GM19238 (cell line): ENCODE results near the gene PRKAA1.
"Not testable (repeated sequence)": the region's sequence is repeated elsewhere in the genome, so short reads cannot be mapped to it uniquely, and the experiment has no call there.

Experiments
- DNase-seq: peaks from one replicate; pipeline ENCODE4 v3.0.0; 2011; ENCODE audit warnings: low spot score; ENCODE audit not compliant: insufficient read length

PRKAA1 gene

GRCh38 chr5:40734986-40735385 is 63.2 kb downstream of the PRKAA1 start:
- no peak for DNase-seq

DNA sequence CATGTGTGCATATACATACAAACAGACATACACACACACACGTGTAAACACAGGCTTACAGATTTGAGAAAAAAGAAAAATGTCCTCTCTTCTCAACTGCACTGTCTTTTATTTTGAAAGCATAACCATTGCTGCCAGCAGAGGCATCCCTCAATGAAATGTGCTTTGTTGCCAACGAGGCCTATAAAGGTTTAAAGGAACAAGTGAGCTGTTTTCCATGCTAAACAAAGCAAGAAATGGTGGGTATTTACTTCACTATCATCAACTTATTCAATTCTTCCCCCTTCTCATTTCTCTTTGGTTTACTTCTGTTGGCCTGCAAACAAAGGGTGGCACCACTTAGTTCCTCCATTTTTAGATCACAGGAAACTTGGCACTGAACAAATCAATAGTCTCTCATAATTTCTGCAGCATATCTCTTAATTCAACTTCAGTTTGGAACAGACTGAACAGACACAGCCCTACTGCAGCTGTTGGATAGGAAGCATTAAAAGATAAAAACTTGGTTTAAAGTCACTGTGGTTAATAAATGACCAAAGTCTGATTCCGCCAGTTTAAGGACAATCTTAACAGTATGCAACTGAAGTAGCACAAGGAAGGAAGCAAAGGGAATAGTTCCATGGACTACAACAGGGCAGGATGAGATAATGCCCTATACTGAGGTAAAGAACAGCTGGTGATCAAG is 64.2 kb downstream of the PRKAA1 start:
- DNase-seq = no peak

DNA sequence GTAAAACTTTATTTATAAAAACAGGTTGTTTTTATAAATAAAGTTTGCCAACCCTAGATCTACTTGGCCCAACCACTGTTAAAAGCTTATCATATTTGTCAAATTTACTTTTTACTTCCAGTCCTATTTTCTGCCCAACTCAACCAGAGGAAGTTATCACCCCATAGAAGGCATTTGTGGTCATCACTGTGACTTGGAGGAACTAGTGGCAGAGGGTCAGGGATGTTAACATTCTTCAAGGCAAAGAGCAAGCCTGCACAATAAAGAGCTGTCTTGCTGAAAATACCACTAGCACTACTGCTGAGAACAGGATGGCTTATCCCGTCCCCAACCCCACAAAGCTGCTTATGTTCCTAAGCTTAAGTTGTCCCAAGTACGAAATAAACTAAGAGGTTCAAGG is 64.7 kb downstream of the PRKAA1 start:
- DNase-seq = no peak

GRCh38 chr5:40722497-40722911 is 75.7 kb downstream of the PRKAA1 start:
- DNase-seq = not testable (repeated sequence)

- no peak for DNase-seq
These were observed 78.1 kb downstream of the PRKAA1 start for GRCh38 chr5:40720069-40720468.

DNA sequence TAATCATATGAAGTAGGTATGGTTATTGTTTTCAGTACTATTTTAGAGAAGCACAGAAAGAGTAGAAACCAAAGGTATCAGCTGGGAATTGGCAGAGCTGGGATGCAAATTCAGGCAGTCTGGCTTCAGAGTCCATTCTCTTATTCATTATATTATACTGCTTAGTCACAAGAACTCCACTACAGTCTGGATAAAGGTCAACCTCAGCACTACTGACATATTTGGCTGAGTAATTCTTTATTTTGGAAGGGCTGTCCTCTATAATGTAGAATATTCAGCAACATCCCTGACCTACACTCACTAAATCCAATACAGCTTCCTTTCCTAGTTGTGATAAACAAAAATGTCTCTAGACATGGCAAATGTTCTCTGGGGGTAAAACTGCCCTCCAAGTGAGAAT is 80.9 kb downstream of the PRKAA1 start:
- no peak for DNase-seq

DNA sequence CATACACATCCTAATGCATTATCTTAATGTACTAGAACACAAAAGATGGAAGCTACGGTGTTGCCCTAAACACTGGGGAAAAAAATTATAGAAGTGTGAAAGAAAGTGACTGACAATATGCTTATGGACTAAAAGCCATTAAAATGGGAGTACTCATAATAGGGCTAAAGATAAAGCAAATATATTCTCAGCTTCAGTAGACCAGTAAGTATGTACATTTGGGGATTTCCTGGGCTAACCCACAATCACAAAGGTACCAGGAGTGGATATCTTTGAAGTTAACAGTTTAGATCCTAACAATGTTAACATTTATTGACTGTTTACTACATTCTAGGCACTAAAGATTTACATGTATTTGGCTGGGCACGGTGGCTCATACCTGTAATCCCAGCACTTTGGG is 81.6 kb downstream of the PRKAA1 start:
- no peak for DNase-seq

GRCh38 chr5:40716000-40716399 is 82.2 kb downstream of the PRKAA1 start:
- no peak for DNase-seq

DNA sequence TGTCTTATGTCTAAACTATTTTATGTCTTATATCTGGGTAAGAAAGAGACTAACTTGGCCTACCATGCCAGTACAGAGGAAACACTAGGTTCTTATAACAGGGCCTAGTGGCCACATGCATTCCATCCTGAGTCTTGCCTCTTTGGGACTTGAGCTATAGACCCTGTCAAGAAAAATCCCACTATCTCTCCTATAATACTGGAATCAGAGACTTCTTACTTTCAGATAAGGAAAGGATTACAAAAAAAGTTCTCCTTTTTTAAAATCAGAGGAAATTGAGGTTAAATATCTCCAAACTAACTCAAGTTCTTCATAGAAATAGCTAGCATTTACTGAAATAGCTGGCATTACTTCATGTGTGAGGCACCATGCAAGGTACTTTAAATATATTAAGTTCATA is 84.2 kb downstream of the PRKAA1 start:
- no peak for DNase-seq

DNA sequence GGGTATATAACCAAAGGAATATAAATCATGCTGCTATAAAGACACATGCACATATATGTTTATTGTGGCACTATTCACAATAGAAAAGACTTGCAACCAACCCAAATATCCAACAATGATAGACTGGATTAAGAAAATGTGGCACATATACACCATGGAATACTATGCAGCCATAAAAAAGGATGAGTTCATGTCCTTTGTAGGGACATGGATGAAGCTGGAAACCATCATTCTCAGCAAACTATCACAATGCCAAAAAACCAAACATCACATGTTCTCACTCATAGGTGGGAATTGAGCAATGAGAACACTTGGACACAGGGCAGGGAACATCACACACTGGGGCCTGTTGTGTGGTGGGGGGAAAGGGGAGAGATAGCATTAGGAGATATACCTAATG is 87.6 kb downstream of the PRKAA1 start:
- not testable (repeated sequence) for DNase-seq
